NCI-H2196 (cell line): Measurements from ENCODE around the gene SNRK.

Experiments used
- DNase-seq: peaks from one replicate; lab custom pipeline; 2025; ENCODE audit not compliant: unreplicated experiment; lab: John Stamatoyannopoulos, UW

Gene SNRK

GRCh38 chr3:43286115-43286840, at the start of gene SNRK:
SNRK (plus strand) TSS chr3:43286540; CDS start chr3:43303204, 16,664 bp downstream.
- DNase-seq, result peak; percentile 69

GRCh38 chr3:43238801-43239200, 47.5 kb upstream of the SNRK start:
- no peak for DNase-seq

DNA sequence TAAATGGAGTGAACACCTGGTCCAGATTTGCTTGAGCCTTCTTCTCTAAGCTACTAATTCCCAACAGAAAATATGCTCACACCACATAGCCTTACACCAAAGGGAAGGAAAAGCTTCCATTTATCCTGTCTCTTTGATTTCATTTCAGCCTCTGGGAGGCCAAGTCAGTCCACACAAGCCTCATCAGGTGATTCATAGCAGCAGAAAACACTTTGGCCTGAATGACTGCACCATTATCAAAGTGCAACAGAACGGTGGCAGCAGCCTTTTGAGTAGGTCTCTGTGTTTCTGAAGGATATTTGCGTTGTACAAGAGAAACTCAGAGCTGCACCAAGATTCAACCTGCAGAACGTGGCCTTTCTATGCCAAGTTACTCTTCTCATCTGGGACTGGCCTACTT, 46.6 kb upstream of the SNRK start:
- DNase-seq, result no peak

DNA sequence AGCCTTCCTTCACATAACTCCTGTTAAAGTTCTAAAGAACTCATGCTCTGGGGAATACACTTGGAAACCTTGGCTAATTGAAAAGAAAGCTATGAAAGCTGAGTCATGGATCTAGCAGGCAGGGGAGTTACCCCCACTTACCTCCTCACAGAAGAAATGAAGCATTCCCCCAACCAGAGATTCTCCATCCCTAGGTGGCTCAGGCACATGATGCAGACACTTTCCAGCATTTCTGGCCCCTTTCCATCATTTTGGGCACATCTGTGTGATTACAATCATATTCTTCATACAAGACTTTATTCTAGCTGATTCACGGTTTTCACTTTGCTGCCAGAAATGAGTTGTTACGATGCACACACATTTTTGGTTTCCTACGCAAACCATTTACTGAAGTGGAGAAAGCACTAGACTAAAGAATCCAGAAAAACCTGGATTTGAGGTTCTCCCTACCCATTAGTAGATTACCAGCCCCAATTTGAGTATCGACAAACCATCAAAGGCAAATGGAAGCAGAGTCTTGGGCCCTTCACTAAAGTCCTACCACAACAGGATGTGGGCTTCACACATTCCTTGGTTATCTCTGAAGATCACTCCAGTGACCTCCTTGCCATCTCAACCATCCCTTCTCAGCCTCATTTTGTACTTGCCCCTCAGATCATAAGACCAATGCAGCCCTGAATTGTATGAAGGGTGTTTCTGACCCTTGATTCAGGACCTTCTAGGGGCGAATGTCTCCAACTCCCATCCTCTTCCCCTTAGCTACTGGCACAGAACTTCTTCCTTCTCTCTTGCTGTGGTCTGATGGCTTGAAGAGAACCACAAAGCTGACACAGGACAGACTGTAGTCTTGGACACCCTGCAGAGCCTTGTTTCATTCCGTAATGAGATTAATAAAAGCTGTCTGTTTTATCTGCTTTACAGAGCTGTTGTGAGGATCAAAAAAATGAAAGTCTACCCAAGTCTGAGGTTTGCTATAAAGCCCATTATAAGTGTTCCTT, 42.5 kb upstream of the SNRK start:
- DNase-seq, result no peak

DNA sequence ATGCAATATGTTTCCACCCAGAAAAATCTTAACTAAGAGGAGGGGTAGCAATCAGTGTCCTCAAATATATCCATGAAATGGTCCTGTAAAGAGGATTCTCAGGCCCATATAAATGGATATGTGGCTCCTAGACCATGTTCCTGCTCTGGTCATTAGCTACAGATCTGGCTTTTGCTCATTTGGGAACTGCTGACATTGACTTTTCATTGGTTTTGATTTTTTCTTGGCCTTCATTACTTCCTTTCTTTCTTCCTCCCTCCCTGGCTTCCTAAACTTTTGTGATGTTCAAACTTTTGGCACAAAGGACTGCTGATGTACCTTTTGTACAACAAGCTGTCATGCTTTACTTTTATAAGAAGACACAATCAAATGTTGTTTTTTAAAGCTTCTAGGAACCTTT, 41.6 kb upstream of the SNRK start:
- DNase-seq, result no peak

DNA sequence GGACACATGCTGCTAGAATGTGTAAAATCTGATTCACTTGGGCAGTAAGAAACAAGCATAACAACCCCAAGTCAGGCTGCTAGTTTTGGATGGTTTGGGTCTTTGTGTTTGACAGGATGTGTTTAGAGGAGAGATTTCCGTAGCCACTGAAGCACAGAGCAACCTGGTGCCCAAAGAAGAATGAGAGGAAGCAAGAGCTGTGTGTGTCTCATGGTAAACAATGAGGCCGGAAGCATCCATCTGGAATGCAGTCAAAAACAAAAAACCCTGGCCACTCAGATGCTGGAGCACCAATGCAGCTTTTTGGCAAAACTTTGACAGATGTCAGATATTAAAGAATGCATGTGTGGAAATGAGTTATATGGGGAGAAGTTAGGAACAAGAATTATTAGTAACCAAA, 39.4 kb upstream of the SNRK start:
- no peak for DNase-seq

DNA sequence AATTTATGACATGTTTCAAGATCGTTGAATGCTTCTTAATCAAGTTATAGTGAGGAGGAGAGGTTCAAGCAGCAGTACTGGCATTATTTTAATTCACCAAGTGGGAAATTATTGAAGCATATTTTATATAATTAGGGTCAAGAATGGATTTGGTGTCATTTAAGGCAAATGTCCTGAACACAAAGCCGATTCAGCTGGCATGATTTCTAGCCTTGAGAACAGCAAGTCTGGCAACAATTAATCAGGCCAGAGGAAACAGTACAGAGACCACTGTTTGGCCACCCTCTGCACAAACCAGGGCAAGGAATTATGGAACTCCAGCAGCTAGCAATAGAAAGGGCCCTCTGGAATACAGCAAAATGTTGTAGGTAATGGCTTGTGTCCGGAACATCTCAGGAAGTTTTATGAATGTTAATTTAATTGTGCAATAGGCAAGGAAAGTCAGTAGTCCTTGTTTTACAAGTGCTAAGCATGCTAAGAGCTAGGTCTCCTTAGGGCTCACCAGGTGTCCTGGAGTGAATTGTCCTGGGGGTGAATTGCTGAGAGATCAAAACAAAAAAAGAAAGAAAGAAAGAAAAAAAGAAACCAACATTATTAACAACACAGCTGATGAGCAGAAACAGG, 38.7 kb upstream of the SNRK start:
- DNase-seq, result no peak

DNA sequence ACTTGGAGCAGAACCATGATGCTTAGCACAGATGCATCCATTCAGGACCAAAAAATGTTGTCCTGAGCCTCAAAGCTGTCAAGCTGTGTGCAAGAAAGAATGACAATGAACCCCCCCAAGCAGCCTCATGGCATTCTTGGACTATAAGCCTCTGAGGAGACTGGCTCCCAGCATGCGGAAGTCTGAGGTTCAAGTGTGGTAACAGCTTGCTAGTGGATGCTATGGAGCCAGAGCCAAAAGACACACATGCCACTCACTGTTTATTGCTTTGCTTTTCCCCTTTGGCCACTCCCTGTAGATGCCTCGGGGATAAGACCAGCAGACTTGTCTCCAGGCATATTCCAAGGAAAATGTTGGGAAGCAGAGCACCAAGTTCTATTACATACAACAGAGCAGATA, 38.2 kb upstream of the SNRK start:
- no peak for DNase-seq

DNA sequence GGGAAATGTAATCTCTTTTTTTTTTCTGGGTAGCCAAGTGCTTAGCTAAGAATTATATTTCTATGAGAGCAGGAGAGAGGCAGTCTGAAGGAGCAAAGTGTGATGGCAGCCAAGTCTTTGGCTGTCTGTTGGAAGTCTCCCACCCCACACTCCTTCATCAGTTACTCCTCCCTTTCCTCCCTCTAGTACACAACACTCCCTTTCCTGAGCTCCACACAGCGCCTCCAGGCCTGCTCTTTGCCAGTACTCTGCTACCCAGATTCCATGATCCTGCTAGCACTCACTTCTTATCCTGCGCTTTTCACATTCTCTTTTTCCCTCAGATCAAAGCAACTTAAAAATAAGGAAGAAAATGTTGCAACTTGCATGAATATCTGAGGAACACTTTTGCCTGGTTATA, 37.4 kb upstream of the SNRK start:
- DNase-seq, result no peak

GRCh38 chr3:43249405-43249804, 36.9 kb upstream of the SNRK start:
- no peak for DNase-seq

DNA sequence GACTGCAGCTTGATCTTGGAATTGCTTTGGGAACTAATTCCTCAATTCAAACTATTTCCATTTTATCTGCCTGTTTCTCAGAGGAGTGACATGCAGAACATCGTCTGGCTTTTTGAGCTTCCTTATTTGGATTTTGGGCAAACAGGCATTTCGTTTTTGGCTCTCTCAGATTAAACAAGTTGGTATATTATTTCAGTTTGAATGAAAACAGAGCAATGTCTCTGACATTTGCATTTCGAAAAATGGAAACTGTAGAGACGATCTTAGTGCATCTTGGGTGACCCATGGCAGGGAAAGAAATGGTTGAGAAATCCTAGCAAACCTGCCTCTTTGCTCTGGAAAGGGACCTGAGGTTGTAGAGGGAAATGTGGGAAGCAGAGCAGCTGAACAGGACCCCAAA, 33.0 kb upstream of the SNRK start:
- no peak for DNase-seq

- no peak for DNase-seq
These were observed 32.2 kb upstream of the SNRK start for GRCh38 chr3:43254125-43254524.

GRCh38 chr3:43255662-43256061, 30.7 kb upstream of the SNRK start:
- DNase-seq, result no peak

DNA sequence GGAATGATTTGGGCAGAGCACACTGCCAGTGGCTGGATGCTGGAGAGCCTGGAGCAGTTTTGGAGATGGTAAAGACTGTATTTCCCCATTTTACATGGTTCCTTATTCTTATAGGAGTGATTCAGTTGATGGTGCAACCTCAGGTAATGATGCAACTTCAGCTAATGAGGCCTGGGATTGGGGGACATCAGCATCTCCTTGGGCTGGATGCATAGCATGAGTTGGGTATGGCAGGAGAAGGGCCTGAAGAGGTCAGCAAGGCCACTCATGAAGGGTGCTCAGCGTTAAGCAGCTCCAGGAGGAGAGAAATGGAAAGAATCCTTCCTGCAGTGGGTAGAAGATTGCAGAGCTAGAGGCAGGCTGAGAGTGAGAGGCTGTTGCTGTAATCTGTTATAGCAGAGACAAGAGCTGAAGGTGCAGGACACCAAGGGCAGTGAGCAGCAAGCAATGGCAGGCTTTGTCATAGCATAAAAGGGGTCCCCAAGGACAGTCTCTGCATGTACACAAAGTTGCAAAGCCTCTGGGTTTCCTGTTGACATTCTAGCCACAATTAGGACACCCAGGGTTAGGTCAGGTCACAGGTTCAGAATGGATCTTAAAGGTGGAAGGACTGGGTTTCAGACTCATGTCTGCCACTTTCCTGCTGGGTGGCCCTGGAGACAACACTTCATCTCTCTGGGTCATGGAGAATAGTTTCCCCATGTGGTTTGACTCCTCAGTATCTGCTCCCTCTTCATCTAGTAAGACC, 29.5 kb upstream of the SNRK start:
- DNase-seq, result no peak

- no peak for DNase-seq
These were observed 28.5 kb upstream of the SNRK start for GRCh38 chr3:43257850-43258249.

DNA sequence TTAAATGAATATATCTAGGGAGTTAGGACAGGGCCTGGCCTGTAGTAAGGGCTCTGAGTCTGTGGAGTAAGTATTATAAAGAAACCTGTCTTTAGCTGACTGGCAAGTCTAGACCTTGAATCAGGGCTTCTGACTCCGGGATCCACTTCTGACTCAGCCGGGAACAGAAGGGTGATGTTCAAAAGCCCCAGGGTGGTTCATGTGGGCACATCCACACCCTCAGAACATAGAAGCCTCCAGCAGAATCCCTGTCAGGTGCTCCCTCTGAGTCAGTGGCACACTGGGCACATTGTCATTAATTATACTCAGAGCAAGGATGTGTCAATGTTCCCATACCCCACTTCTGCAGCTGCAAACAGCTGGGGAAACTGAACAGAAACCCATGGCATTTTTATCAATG, 26.7 kb upstream of the SNRK start:
- DNase-seq, result no peak

DNA sequence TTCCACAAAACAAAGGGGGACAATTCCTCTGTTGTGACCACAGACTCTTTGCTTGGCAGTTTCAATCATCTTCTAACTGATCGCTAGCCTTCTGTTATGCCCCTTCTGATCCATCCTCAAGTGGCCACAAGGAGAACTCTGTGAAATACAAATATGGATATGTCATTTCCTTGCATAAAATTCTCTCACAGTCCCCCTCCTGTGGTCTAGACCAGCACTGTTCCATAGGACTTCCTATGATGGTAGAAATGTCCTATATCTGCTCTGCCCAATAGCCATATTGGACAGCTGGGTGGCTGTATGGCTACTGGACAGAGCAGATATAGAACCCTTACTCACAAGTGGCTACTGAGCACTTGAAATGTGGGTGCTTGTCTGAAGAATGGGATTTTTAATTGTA, 25.9 kb upstream of the SNRK start:
- no peak for DNase-seq

- DNase-seq, result no peak
These were observed 24.1 kb upstream of the SNRK start for GRCh38 chr3:43262194-43262593.

GRCh38 chr3:43266451-43266850, 19.9 kb upstream of the SNRK start:
- no peak for DNase-seq

DNA sequence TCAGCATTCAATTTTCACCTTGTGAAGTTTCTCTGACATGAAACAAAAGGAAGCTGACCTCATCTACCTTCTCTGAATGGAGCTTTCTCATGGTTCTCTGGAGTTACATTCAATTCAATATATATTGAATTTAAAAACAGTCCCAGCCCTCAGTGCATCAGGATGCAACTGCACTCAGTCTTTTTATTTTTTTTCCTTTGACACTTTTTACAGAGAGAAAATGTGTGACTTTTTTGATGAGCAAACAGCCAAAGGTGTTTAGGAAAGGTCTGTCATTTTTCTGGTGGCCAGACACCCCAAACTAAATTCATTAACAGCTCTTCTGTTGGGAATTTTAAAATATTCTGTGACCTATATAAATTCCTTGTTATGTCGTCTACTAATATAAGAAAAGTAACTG, 19.3 kb upstream of the SNRK start:
- DNase-seq, result no peak

DNA sequence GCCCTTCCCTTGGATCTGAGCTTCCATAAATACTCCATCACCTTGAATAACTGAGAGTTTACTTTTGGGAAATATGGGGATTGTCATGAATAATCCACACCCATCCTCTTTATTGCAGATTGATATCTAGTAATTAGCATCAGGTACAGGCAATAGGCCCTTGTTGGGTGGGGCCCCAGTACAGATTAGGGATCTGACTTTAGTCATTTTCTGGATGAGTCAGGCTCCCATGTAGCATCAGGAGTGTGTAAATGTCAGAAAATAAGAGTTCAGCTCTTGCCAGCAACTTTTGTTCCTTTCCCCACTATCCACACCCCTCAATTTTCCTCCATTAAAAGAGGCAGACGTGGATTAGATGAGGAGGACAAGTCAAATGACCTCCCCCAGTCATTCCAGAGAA, 17.7 kb upstream of the SNRK start:
- no peak for DNase-seq
